Small intestine (tissue), 7 donors: ENCODE measurements around the gene TSC1. TPM values are rescaled to one million over a fixed set of nuclear protein-coding genes. Genes with fewer than 3 reads are reported as not detected.

Experiments
- DNase-seq, 2 donors: peaks; one replicate each; pipeline versions ENCODE4 v3.0.0 to v3.0.0-alpha.2; 2013
- FAIRE-seq: peaks from 2 replicates; lab custom pipeline; 2012; peaks lifted over from hg19 to GRCh38; lab: Jason Lieb, UNC
- H3K27ac ChIP-seq, 3 donors: one replicate each; pipeline ENCODE4 v1.5.1; 2013; ENCODE audit warnings: low read length in 2 of 3, mild to moderate bottlenecking in 2 of 3, control low read depth in 1 of 3, inconsistent platforms in 1 of 3, low read depth in 1 of 3, moderate library complexity in 1 of 3
- H3K27me3 ChIP-seq, 3 donors: one replicate each; pipeline ENCODE4 v1.6.1; 2013; ENCODE audit warnings: low read length in 3 of 3, inconsistent platforms in 1 of 3; ENCODE audit not compliant: control insufficient read depth in 3 of 3, insufficient read depth in 3 of 3
- H3K36me3 ChIP-seq, 3 donors: one replicate each; pipeline ENCODE4 v1.6.1; 2013; ENCODE audit warnings: low read length in 3 of 3, inconsistent platforms in 1 of 3, low read depth in 1 of 3, mild to moderate bottlenecking in 1 of 3, moderate library complexity in 1 of 3; ENCODE audit not compliant: control insufficient read depth in 3 of 3, insufficient read depth in 2 of 3
- H3K4me1 ChIP-seq, 3 donors: one replicate each; pipeline ENCODE4 v1.6.1; 2013; ENCODE audit warnings: low read length in 2 of 3, inconsistent platforms in 1 of 3, low read depth in 1 of 3, mild to moderate bottlenecking in 1 of 3, moderate library complexity in 1 of 3; ENCODE audit not compliant: control insufficient read depth in 3 of 3, insufficient read depth in 2 of 3
- H3K4me3 ChIP-seq, 3 donors: one replicate each; pipeline ENCODE4 v1.5.1; 2013; ENCODE audit warnings: low read length in 3 of 3, control low read depth in 1 of 3, inconsistent platforms in 1 of 3, low read depth in 1 of 3, mild to moderate bottlenecking in 1 of 3, moderate library complexity in 1 of 3
- H3K9me3 ChIP-seq, 2 donors: one replicate each; pipeline ENCODE4 v1.6.1; 2013; ENCODE audit warnings: low read depth in 1 of 2, low read length in 1 of 2; ENCODE audit not compliant: control insufficient read depth in 2 of 2, insufficient read depth in 1 of 2
- WGBS, 3 donors: extraction: QIAGEN DNeasy Blood & Tissue Kit; methylation state at CpG; one replicate each; pipeline ENCODE4 v1.1.7; 2013; 5-methylcytosine and 5-hydroxymethylcytosine counted together
- polyA plus RNA-seq, 4 donors: library from polyadenylated mRNA; stranded (reverse) in 3 of 4; unstranded in 1 of 4; fragments of 200-250 nt in 3 of 4; fragments of 120-200 nt in 1 of 4; gene quantifications; one replicate each; pipeline versions ENCODE4 v1.2.1 to v1.2.3, GENCODE V29; 2013
- donor health status: healthy with polysubstance abuse.
- donor health status: control.
- donor health status: control.
- donor health status: Bipolar disorder and iron deficiency.
- donor health status: healthy.

The TSC1 gene
- polyA plus RNA-seq, 4 donors: 7.3 to 43.3 (median 12.1) TPM

DNA sequence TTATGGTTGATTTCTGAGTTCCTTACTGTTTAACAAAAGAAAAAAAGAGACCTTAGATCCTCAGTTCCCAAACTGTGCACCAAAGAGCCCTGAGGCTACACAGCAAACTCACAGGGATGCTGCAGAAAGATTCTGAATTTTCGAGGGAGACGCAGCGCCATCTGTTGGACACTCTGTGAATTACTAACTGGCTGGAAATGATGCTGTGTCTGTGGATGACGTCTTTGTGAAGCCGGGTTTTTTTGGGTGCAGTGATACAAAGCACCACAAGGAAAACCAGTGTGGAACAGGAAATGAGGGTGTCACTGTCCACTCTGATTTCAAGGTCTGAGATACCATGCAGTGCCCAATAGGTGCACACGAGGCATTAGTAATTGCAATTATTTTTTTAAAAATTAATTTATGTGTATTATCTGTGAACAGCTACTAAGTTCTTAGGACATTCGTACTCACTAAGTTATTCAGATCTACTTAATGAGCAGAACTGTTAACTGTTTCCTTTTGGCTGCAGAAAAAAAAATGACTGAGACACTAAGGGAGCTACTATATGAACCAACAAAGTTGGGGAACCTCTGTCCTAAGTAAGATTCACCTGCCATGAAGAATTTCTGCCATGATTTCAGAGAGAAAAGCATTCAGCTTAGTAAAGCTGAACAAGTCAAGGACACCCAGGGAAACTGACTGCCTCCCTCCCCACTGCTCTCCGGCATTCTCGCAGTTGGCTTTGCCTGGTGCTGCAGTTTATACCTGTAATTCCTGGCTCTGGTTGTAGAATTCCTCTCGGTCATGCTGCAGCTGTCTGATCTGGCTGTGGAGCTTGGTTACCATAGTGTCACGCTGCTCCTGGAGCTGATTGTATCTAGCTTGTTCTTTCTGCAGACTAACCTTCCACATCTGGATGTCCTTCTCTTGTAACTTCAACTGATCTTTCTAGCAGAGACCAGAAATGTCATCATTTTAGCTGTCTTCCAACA lies 42.3 kb downstream of the TSC1 start:
- H3K4me3 ChIP-seq: no peak overlapping the region
- no peaks in the 10 kb centered on the region for H3K4me1 ChIP-seq
- H3K27ac ChIP-seq: no peak overlapping the region
- DNase-seq: peak; percentile 61 to 80
- no peaks in the 10 kb centered on the region for H3K9me3 ChIP-seq
- FAIRE-seq: no peak
- H3K36me3 ChIP-seq: peaks cover 0 to 59% (median 14%) of the 10 kb centered on the region in 3 donors
- no peaks in the 10 kb centered on the region for H3K27me3 ChIP-seq
- 47 to 51% (median 48%) methylated on average over 11 of the region's 11 CpGs for WGBS, 3 donors

DNA sequence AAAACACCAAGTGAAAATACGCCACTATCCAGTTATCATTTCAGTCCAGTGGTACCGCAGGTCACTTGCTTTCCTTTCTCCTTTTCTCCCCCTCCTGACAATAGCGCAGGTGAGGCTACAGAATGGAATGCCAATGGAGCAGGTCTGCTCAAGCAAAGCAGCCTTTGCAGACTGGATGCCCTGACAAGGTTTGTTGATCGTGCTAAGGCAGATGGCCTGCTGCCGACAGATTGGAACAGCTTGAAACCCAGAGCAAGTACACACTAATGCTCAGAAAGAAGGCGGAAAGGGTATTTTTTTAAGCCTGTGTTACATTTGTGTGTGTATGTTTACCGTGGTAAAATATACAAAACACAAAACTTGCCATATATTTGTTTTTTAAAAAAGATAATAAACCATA lies 46.4 kb downstream of the TSC1 start:
- Histone ChIP-seq H3K4me1 (no peaks in the 10 kb centered on the region), H3K9me3 (no peaks in the 10 kb centered on the region), H3K36me3 (peaks cover 3 to 60% (median 16%) of the 10 kb centered on the region in 3 donors), H3K27ac (no peak overlapping the region), H3K4me3 (no peak overlapping the region), H3K27me3 (no peaks in the 10 kb centered on the region)
- DNase-seq: no peak
- WGBS, 3 donors: 94 to 98% (median 96%) methylated on average over 7 of the region's 7 CpGs
- no peak for FAIRE-seq

DNA sequence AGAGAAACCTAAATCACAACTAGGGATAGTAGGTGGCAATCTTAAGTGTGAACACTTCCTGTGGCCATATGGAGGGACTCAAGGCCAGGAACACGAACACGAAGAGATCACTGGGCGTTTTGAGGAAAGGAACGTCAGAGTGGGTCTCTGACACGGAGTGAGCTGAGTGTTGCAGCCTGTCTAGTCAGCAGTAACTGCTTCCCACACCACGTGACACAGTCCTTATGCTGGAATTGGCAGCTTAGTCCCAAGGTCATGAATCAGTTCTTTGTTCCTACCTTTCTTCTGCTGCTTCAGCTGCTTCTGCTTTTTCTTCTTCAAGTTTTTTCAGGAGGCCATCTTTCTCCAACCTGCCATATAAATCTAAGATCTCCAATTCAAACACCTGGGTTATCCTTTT lies 47.5 kb downstream of the TSC1 start:
- DNase-seq (no peak), FAIRE-seq (no peak)
- 79 to 89% (median 84%) methylated on average over 6 of the region's 6 CpGs for WGBS, 3 donors
- H3K27ac ChIP-seq: no peak overlapping the region
- peaks cover 3 to 62% (median 17%) of the 10 kb centered on the region in 3 donors for H3K36me3 ChIP-seq
- H3K27me3 ChIP-seq: no peaks in the 10 kb centered on the region
- no peaks in the 10 kb centered on the region for H3K9me3 ChIP-seq
- no peak overlapping the region for H3K4me3 ChIP-seq
- H3K4me1 ChIP-seq: no peaks in the 10 kb centered on the region

DNA sequence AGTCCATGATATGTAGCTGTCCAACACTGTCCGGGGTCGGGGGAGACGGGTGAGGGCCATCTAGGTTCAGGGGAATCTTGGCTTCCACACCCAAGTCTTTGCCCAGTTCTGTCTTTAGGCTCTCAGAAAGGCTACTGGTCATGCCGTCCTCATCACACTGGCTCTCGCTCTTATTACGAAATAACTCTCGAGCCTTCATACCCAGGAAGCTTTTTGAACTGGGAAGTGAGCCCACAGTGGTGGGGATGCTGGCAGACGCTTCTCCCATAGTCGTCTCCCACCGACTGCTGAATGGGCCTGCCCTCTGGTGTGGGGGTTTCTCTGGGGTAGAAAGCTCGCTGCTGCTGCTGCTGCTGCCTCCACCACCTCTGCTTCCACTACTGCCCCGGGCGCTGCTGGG lies 48.2 kb downstream of the TSC1 start:
- DNase-seq (no peak), FAIRE-seq (no peak)
- no peaks in the 10 kb centered on the region for H3K27me3 ChIP-seq
- H3K36me3 ChIP-seq: peaks cover 3 to 60% (median 17%) of the 10 kb centered on the region in 3 donors
- no peak overlapping the region for H3K27ac ChIP-seq
- 92 to 97% (median 93%) methylated on average over 13 of the region's 13 CpGs for WGBS, 3 donors
- H3K4me1 ChIP-seq: no peaks in the 10 kb centered on the region
- no peak overlapping the region for H3K4me3 ChIP-seq
- H3K9me3 ChIP-seq: no peaks in the 10 kb centered on the region

DNA sequence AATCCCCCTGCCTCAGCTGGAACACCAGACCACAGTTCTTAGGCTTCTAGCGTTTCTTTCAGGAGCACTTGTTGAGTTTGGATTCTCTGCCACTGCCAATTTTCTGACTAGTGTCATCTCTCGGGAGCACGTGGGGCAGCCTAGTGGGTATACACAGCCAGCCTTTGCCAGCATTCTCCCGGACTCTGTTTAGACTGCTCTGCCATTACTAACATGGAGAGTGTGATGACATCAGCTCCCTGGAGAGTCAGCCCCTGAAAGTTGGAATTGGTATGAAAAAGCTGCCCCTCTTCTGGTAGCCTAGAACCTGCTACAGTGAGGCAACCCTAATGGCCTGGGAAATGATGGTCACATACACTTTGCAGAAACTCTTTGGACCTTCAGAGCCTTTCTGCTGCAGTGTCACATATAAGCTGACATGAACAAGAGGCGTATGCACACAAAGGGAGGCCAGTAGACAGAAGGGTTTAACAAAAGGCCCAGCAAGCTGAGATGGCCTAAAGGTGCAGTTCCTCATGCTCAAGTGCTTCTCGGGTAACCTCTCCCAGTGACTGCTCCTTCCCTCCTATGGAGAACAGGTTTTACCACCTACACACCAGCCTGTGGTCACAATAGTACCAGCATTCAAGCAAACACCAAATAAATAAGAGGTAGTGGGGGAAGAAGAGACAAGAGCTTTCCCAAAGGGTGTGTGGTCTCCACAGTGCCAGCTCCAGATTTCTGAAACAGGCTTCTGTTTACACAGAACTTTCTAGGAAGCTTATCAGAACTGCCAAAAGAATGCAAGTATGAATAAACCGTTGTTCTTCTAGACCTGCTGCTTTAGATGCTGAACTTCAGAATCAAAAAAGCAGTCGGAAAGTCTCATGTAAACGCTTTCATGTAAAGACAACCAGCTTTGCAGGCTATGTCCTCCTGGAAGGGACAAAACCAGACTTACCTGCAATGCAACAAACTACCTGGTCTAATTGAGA lies 49.3 kb downstream of the TSC1 start:
- 73 to 80% (median 75%) methylated on average over 9 of the region's 9 CpGs for WGBS, 3 donors
- no peak overlapping the region for H3K27ac ChIP-seq
- FAIRE-seq: no peak

DNA sequence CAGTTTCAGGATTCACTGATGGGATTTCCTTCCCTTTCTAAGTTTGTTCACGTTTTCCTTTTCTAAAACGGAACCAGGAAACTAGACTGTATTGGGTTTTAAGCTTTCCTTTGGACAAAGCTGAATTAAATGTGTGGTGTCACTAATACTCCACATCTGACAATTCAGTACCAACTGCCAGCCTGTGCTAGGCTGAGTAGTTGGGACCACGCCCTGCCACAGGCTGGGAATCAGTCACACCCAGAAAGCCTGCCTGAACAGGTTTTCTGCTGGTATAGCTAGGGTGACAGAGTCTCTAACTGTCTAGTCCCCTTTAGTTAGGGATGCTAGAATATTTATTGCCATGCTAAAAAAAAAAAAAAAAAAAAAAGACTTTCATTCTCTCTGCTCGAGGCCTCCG lies 50.1 kb downstream of the TSC1 start:
- no peak overlapping the region for H3K4me3 ChIP-seq
- WGBS, 3 donors: 40 to 75% (median 61%) methylated on average over 5 of the region's 5 CpGs
- no peaks in the 10 kb centered on the region for H3K9me3 ChIP-seq
- no peaks in the 10 kb centered on the region for H3K27me3 ChIP-seq
- H3K36me3 ChIP-seq: peaks cover 3 to 47% (median 17%) of the 10 kb centered on the region in 3 donors
- DNase-seq (peak; percentile 50 to 70), FAIRE-seq (no peak)
- no peaks in the 10 kb centered on the region for H3K4me1 ChIP-seq
- H3K27ac ChIP-seq: no peak overlapping the region

More for the DNA sequence above, 49.3 kb downstream of the TSC1 start:
- no peaks in the 10 kb centered on the region for H3K27me3 ChIP-seq
- H3K9me3 ChIP-seq: no peaks in the 10 kb centered on the region
- no peak overlapping the region for H3K4me3 ChIP-seq
- H3K36me3 ChIP-seq: peaks cover 3 to 51% (median 17%) of the 10 kb centered on the region in 3 donors
- no peak for DNase-seq
- H3K4me1 ChIP-seq: no peaks in the 10 kb centered on the region

DNA sequence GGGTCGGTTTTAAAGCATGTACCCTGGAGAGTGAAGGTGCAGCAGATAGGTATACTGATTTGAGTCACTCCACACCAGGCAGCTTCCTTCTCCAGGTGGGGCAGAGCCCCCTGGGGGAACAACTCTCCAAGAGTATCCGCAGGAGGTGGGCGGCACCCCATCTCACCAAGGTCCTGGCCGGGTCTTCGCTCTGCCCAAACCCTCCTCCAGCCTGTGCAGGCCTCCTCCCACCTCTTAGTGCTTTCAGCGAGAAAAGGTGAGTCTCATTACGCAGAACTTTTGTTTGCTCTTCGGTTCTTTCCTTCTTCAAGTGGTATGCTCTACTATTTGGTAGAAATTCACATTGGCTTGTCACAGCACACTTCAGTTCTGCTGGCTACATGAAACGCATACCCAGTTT lies 52.0 kb downstream of the TSC1 start:
- Histone ChIP-seq H3K9me3 (no peaks in the 10 kb centered on the region), H3K27ac (no peak overlapping the region), H3K4me1 (no peaks in the 10 kb centered on the region), H3K4me3 (no peak overlapping the region), H3K36me3 (peaks cover 3 to 36% (median 8%) of the 10 kb centered on the region in 3 donors), H3K27me3 (no peaks in the 10 kb centered on the region)
- FAIRE-seq: no peak
- 81 to 89% (median 85%) methylated on average over 9 of the region's 9 CpGs for WGBS, 3 donors
- no peak for DNase-seq

DNA sequence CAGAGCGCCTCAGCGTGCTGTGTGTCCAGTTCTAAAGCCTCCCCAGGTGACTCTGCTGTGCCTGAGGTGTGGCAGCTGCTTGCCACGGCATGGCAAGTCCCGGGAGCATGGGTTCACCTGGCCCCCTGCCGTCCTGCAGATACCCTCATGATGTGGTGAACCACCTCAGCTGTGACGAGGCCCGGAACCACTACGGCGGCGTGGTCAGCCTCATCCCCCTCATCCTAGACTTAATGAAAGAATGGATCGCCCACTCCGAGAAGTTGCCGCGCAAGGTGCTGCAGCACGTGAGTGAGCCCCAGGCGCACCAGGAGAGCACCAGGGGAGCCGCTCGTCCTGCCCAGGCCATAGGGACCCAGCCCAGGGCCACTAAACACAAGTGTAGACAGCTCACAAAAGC lies 56.3 kb downstream of the TSC1 start:
- Histone ChIP-seq H3K9me3 (no peaks in the 10 kb centered on the region), H3K4me1 (no peaks in the 10 kb centered on the region), H3K27me3 (no peaks in the 10 kb centered on the region), H3K36me3 (peaks cover 0 to 18% (median 2%) of the 10 kb centered on the region in 3 donors), H3K4me3 (no peak overlapping the region), H3K27ac (no peak overlapping the region)
- DNase-seq (no peak), FAIRE-seq (no peak)
- 92 to 95% (median 92%) methylated on average over 18 of the region's 18 CpGs for WGBS, 3 donors
